NCI-H2081 (cell line): ENCODE data around the gene CHMP2B.

Experiments used
- DNase-seq, 2 experiments: peaks; one replicate each; lab custom pipeline; 2025; lab: John Stamatoyannopoulos, UW

CHMP2B gene, protein sequence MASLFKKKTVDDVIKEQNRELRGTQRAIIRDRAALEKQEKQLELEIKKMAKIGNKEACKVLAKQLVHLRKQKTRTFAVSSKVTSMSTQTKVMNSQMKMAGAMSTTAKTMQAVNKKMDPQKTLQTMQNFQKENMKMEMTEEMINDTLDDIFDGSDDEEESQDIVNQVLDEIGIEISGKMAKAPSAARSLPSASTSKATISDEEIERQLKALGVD

GRCh38 chr3:87227104-87227834 is at the start of gene CHMP2B:
CHMP2B (plus strand) TSS chr3:87227309; CDS start chr3:87227523, 214 bp downstream.
- peak; percentile 75 to 87 for DNase-seq

- no peak for DNase-seq
Measured at GRCh38 chr3:87179642-87180041, 47.5 kb upstream of the CHMP2B start.

- DNase-seq: no peak
Measured at GRCh38 chr3:87181551-87181950, 45.6 kb upstream of the CHMP2B start.

DNA sequence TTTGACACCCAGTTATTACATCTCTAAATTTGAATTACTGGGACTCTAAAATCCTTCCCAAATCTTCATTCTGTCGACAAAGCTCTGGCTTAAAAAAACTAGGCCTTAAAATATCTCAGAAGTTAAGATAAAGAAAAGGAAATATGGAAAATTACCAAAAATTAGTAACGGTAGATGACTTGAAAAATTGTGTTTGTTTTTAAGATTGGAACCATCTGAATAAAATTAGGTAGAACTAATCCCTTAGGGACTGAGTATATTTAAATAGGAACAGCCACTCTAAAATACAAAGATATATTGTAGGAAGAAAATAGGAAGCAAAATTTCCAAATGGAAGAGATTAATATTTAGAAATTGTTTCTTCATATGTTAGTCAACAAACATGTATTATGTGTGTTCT is 45.1 kb upstream of the CHMP2B start:
- no peak for DNase-seq

- no peak for DNase-seq
Measured at GRCh38 chr3:87186608-87187159, 40.4 kb upstream of the CHMP2B start.

DNA sequence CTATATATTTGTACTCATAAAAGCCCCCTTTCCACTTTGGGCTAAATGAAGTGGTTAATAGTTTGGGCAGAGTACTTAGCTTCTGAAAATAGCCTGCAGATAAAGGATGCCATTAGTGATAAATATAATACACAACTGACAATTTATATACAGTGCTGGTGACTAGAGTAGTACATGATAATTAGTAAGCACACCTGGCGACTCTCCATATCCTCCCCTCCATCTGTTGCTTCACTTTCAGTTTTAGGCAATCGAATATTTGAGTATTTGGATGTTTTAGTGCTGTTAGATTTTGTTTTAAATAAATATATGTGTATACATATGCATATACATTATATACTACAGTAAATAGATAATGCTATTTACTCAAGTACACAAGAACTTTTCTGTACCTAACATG is 35.9 kb upstream of the CHMP2B start:
- DNase-seq: peak in 1 of 2 experiments; percentile 57

DNA sequence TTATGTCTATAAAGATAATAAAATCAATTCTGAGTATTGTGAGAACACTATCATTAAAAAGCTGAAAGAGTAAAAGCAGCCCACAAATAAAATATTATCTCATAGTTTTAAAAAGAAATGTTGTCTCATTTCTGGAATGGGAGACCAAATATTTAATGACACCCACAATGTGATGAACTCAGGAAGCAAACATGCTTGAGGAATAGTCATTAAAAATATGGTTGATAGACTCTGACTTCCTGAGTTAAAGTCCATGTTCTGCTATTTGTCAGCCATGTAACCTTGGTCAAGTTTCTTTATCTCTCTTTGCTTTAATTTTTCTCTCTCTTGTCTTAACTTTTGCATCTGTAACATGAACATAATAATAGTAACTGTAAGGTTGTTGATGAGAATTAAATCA is 35.5 kb upstream of the CHMP2B start:
- no peak for DNase-seq

GRCh38 chr3:87196879-87197278 is 30.2 kb upstream of the CHMP2B start:
- DNase-seq: peak in 1 of 2 experiments; percentile 40

DNA sequence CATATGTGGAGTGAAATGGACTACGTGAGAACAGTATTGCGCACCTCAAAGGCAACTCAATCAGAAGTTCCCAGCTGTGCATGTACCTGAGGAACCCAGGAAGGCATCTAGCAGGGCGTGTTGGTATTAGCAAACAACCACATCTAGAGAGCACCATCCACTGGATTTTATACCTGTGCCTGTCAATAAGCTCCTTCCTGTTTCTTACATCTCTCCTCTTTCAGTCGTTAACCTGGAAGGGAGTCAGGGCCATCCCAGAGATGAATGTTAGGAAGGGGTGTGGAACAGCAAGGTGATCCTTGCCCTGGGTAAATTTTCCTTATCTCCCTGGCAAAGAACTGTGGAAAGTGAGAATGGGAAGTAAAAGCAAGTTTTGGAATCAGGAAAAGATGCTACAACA is 29.6 kb upstream of the CHMP2B start:
- DNase-seq: no peak

- no peak for DNase-seq
Measured at GRCh38 chr3:87198774-87199173, 28.3 kb upstream of the CHMP2B start.

DNA sequence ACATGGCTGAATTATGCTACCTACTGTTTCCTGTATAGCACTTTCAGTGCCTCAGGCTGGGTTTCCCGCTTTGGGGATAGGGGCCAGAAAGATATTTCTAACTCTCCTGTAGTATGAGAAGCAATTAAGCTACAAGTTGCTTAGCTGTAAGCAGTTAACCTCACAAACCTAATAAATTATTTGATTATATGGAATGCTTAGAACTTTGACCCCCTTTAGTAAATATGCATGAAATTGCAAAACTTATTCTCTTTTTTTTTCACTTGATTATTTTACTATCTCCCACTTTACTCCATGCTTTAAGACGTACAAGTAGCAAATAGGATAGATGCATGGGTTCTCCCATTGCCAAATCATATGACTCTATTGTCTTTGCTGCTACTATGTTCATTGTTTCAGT is 27.5 kb upstream of the CHMP2B start:
- DNase-seq: no peak

DNA sequence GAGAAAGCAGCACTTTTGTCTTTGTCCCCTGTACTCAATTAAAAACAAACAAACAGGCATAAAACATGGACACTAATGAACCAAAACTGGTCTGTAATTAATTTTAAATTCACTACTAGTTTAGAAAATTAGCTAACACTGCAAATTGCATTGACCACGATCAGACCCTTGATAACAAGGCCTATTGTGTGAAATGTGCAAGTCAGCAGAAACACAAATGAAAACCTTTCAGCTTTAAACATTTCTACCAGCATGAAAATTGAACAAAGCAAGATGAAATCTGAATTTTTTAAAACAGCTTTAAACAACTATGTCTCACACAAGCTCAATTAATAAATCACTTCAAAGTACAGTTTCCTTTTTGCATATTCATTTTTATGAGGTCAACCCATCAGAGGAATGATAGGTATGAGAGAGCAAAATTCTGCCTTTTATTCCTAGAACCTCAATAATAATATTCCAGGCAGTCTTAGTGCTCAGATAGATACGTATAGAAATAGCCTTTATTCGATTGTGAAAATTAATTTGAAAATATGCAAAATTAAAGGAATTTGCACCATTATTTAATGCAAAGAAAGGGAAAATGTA is 27.0 kb upstream of the CHMP2B start:
- DNase-seq: no peak

DNA sequence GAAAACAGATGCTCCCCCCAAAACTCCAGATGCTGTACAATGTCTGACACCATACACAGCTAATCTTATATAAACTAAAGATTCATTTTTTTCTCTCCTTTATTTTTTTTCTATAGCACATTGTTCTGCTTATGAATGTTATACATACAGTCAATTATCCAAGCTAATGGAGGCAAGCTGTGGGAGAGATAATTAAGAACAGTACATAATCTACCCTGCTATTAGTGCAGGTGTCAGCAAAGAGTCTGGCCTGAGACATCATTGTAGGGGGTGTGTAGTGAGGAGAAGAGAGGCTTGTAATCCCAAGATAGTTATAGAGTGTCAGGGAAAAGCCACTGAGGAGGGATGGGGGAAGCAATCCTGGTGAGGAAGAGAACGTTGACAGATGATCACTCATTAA is 25.4 kb upstream of the CHMP2B start:
- peak; percentile 29 to 68 for DNase-seq

GRCh38 chr3:87203809-87204208 is 23.3 kb upstream of the CHMP2B start:
- DNase-seq: no peak

GRCh38 chr3:87206070-87206469 is 21.0 kb upstream of the CHMP2B start:
- no peak for DNase-seq

- DNase-seq: no peak
Measured at GRCh38 chr3:87206635-87207034, 20.5 kb upstream of the CHMP2B start.

- no peak for DNase-seq
Measured at GRCh38 chr3:87207460-87207859, 19.6 kb upstream of the CHMP2B start.

DNA sequence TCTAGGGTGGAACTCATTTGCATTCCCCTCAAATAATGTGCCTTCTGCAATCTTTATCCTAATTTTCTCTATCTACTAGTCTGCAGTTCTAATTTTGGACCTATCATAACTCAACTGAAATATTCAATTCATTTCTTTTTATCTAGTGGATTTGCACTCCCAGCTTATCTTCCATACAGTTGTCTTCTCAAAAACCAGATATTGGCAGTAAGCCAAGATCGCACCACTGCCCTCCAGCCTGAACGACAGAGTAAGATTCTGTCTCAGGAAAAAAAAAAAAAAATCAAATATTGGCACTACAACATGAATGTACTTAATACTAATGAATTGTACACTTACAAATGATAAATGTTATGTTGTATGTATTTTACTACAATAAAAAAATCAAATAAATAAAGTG is 18.0 kb upstream of the CHMP2B start:
- no peak for DNase-seq

GRCh38 chr3:87218560-87218959 is 8.5 kb upstream of the CHMP2B start:
- DNase-seq: no peak

- no peak for DNase-seq
Measured at GRCh38 chr3:87219611-87220010, 7.5 kb upstream of the CHMP2B start.

DNA sequence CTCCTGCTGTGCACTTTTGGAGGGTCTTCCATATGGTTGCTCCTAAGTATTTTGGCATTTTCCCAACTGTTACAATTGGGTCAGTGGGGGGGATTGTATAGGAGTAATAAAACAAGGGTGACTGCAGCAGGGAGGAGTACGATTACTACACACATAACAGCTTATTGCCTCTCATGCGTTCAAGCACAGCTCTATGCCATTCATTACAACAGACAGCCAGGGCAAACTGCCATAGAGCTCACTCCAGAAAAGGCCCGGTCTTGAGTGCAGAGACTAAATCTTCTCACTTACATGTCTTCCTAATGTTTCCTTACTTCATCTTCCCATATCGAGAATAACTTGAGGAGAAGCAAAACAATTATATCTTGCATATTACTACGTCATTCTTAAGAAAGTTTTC is 1.4 kb upstream of the CHMP2B start:
- DNase-seq: peak in 1 of 2 experiments; percentile 31

DNA sequence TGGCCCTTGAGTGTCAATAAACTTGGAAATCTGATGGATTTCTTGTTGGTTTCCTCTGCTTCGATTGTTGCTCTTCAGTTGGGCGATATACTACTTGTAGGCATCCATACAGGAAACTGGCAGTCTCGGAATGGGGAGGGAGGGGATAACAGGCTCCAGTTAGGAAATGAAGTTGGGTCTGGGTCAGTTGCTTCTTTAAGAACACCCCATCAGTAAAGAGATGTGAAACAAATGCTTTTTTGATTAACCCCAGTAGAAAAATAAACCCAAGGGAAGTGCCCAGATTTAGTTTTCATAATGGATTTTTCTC is 681 bp downstream of the CHMP2B start:
- DNase-seq: no peak

- DNase-seq: no peak
Measured at GRCh38 chr3:87228316-87228715, 1.2 kb downstream of the CHMP2B start.
